NCI-H524 treated with DMSO at 0.1 percent for 48 hours (cell line): Measurements from ENCODE around the gene TNRC6C.
"Not testable (repeated sequence)": the region's sequence is repeated elsewhere in the genome, so short reads cannot be mapped to it uniquely, and the experiment has no call there.

Experiments used
- DNase-seq: peaks from one replicate; lab custom pipeline; 2025; lab: John Stamatoyannopoulos, UW

The TNRC6C gene

DNA sequence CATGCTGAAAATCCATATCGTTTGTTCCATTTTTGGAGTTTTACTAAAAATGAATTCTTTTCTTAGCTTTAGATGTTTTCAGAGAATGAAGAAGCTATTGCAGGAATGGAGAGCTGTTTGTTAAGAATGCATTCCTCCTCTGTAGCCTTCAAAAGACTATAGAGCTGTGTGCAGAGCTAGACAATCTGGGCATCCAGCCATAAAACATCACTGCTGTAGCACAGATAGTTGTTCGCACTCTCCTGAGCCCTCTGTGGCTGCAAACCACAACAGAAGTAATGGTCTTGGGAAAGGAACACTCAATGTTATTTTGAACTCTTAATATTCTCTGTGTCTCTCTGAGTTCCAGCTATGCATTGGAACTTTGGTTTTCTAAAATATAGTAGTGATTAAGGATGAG, 4.9 kb downstream of the TNRC6C start:
- no peak for DNase-seq

DNA sequence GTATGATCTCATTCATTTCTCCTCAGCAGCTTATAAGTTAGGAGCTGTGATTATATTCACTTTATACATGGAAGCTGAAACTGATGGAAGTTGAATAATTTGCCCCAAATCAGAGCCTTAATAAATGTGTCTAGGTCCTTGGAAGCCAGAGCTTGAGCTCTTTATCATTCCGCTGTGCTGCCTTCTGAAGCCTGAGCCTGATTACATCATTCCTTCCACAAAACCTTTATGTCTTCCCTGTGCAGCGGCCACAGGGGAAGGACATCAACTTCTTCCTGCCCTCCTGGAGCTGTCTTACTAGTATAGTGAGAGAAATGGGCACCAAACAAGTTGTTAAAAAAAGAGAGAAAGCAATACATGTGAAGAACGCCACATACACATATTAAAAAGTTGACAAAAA, 6.8 kb downstream of the TNRC6C start:
- no peak for DNase-seq

DNA sequence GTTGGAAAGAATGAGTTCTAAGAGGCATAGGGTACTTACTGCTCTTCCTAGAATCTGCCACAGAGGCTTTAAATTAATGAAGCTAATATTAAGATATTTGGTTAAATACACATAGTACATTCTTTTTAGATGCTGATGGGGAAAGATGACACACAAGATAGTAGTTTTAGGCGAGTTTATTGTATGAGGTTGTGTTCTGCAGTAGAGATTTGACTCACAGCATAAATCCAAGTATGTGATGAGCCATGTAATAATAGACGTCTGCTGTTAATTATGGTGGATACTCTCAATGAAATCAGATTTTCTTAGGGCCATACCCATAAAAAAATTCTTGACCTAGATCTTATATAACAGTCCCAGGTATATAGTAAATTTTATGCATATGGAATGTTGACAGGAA, 8.0 kb downstream of the TNRC6C start:
- DNase-seq, result no peak

DNA sequence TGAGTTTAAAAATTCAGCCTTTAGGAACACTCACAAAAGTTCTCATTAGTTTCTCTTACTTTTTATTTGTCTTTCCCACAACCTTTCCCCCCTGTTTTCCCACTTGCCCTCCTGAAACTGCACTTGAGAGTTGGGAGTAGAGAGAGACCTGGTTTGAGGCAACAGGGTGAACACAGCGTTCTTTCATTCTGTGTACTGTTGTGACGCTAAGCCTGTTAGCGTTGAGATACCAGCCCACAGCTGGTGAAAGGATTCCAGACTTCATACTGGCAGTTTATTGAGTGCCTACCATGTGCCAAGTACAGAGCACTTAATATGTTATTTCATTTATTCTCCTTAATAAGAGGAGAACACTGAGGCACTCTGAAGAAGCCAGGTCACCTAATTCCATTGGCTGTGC, 10.3 kb downstream of the TNRC6C start:
- no peak for DNase-seq

DNA sequence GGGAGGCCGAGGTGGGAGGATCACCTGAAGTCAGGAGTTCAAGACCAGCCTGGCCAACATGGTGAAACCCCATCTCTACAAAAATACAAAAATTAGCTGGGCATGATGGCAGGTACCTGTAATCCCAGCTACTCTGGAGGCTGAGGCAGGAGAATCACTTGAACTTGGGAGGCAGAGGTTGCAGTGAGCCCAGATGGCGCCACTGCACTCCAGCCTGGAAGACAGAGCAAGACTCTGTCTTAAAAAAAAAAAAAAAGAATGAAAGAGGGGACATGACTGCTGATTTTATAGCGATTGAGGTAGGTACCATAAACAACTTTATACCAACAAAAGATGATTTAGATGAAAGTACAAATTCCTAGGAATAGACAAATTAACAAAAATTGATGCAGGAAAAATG, 13.8 kb downstream of the TNRC6C start:
- not testable (repeated sequence) for DNase-seq

DNA sequence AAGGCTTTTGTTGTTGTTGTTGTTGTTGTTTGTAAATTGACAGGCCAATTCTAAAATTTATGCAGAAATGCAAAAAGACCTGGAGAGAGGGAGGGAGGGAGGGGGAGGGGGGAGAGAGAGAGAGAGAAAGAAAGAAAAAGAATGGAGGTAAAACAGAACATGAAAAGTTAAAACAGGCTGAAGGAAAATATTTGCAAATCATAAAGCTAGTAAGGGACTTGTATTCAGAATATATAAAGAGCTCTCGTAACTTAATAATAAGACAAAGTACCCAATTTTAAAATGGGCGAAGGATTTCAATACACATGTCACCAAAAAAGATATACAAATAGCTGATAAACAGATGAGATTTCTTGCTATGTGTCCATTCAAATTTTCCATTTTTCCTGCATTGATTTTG, 15.4 kb downstream of the TNRC6C start:
- no peak for DNase-seq

DNA sequence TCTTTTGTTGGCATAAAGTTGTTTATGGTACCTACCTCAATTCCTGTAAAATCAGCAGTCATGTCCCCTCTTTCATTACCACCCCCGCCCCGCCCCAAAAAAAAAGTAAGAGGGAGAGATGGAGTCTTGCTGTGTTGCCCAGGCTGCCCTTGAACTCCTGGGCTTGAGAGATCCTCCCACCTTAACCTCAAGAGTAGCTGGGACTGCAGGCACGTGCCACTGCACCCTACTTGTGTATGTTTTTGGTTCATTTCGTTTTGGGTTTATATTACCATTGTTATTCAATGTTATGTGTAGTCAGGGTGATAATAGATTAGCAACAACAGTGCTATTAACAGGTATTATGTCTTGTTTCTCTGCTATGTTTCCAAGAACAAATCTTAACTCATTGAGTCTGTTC, 15.9 kb downstream of the TNRC6C start:
- no peak for DNase-seq

DNA sequence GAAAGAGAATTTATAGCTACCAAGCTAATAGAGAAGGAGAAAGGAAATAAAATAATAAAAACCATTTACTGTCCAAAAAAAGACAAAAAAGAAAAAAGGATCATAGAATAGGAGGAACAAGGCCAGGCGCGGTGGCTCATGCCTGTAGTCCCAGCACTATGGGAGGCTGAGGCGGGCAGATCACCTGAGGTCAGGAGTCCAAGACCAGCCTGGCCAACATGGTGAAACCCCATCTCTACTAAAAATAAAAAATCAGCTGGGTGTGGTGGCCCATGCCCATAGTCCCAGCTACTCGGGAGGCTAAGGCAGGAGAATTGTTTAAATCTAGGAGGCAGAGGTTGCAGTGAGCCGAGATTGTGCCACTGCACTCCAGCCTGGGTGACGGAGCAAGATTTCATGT, 23.9 kb downstream of the TNRC6C start:
- not testable (repeated sequence) for DNase-seq

DNA sequence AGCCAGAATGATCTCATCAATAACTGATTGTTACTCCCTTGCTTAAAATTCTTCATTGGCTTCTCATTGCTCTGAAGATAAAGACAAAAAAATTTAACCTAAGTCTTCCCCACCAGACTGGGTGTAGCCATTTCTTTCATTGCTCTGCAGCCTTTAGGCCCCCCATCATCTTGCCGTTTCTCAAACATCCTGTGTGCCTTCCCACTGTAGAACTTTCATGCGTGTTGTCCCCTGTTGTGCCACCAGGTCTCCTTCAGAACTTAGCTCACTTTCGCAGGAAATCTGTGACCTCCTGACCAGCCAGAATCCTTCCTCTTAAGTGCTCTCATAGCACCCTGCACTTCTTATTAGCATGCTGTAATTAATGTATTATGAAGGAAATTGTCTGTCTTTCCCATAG, 31.8 kb downstream of the TNRC6C start:
- DNase-seq, result no peak

DNA sequence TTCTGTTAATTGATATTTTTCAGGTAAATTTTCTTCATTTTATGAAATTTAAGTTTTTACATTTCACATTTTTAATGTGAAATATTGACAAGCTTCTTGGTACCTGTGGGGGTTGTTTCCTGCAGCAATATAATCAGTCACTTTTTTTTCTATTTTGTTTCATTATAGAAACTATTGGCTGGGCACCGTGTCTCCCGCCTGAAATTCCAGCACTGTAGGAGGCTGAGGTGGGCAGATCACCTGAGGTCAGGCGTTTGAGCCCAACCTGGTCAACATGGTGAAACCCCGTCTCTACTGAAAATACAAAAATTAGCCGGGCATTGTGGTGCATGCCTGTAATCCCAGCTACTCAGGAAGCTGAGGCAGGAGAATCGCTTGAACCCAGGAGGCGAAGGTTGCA, 35.2 kb downstream of the TNRC6C start:
- DNase-seq, result not testable (repeated sequence)

DNA sequence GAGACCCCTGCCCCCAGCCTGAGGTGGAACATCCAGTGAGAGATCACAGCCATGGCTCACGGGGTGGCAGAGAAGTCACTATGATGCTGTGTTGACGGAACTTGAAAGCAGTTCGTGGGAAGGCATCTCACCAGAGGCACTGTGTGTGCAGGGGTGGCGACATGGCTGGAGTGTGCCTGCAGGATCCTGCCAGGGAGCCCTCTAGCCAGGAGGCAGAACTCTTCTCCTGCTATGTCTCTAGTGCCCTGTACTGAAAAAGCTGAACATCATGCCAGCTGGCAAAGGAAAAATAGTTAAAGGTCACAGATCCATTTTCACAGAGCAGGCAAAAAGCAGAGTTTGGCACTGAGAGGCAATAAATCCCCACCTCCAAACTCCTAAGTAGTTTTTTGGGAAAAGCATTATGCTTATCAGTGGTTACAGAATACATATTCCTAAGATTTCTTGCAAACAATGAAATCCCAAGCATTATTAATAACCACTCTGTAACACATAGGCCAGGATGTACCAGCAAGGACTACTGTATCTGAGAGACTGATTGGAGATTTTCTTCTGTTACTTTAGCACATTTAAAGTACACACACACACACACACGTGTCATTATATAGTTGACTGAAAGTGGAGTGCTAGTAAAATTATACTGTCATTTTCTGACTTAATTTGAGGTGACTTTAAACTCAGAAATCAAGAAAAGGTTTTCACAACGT, 36.8 kb downstream of the TNRC6C start:
- DNase-seq, result no peak

DNA sequence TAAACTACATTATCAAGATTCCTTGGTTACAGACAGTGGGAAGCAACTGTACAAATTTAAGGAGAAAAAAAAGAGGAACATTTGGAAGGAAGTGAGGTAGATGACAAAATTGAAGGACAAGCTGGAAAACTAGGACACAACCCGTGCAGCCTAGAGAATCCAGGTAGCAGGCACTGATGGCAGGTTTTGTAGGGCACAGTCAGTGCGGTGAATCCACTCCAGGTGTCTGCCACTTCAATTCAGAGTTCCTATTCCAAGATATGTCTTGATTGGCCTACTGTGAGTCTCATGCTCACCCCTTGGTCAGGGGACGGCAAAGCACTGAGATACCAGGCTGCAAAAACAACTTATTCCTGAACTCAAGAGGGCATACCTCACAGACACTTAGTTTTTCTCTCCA, 37.8 kb downstream of the TNRC6C start:
- DNase-seq, result no peak

DNA sequence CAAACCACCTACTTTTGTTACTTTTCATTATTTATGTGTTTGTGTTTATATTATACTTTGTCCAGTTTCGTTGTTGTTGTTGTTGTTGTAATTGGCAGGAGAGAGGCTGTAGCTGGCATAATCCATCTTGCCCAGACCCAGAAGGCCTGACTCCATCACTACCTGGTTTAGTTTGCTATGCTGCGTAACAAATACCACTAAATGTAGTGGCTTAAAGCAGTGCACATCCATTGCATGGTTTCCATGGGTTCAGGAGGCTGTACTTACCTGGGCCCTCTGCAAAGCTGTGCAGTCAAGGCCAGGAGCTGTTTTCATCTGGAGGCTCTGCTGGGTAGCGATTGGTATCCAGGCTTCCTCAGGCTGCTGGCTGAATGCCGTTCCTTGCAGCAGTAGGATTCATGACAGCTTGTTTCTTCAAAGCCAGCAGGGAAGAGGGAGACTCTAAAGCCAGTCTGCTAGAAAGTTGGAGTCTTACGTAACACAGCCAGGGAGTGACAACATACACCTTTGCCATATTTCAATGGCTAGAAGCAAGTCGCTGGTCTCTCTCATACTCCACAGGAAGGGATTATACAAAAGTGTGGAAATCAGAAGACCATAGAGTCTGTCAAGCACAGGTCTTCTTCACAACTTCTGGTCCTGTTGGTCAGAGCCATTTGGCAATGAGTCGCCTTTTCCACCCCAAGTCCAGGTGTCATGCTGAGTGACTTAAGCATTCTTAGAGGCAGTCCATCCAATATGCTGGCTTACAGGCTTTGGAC, 41.1 kb downstream of the TNRC6C start:
- no peak for DNase-seq

DNA sequence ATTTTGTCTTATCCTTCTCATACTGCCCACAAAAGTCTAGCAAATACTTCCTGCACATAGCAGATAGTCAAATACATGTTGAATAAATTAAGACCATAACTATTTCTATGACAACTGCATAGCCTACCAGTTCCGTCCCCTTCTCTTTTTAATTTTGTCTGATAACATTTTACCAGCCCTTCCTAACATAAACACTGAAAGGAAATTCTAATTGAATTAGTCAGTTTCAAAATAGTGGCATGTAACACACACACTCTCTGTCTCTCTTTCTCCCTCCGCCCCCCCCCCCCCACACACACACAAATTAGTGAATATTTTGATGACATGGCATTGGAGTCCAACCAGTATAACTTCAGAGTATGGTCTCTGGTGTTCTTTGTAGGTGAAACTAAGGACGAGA, 41.8 kb downstream of the TNRC6C start:
- no peak for DNase-seq

DNA sequence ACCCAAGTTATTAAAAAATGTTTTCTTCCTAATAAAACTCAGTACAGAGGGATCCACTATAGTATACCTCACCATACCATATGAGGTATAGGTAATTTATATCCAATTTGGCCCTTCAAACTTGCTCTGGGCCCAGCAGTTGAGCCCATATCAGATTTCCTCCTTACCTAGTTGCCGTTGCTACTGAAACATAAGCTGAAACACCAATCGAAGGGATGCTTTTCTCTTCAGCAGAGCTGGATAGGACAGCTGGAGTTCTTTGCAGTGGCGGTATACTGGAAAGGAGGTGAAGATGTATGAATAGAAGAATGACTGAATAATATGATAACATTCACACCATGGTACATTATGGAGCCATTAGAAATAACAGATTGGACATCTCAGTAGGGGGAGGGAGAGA, 42.7 kb downstream of the TNRC6C start:
- DNase-seq, result peak; percentile 89

DNA sequence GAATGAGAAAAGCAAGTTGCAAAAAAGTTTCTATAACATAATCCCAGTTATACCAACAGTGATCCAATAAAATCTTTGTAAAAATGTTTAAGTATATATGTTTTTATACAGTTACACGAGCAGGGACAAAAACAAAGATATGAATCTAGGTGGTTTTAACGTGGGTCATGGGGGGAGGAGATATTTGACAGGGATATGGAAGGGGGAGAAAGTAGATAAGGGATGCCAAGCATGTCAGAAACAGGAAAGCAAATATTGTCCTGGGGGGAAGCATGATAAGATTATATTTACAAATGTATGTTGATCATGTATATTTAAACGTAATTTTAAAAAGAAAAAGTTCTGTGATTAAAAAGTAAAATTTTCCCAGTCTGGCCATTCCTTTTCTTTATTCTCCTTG, 43.1 kb downstream of the TNRC6C start:
- DNase-seq, result no peak

DNA sequence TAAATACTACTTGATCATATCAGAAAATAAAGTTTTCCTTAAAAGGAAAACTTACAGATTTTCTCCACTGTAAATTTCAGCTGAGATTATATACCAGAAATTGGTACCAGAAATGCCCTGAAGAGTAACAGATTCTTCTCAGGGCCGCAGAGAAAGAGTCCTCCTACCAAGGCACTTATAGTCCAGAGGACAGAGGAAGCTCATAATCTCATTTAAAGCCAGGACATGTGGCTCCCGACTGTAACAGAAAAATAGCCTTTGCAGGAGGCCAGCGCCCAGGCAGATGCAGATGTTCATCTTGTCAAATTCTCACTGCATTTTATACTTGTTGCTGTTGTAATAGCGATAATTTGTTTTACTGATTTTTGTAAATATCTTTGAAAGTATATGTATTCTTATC, 43.7 kb downstream of the TNRC6C start:
- DNase-seq, result no peak

DNA sequence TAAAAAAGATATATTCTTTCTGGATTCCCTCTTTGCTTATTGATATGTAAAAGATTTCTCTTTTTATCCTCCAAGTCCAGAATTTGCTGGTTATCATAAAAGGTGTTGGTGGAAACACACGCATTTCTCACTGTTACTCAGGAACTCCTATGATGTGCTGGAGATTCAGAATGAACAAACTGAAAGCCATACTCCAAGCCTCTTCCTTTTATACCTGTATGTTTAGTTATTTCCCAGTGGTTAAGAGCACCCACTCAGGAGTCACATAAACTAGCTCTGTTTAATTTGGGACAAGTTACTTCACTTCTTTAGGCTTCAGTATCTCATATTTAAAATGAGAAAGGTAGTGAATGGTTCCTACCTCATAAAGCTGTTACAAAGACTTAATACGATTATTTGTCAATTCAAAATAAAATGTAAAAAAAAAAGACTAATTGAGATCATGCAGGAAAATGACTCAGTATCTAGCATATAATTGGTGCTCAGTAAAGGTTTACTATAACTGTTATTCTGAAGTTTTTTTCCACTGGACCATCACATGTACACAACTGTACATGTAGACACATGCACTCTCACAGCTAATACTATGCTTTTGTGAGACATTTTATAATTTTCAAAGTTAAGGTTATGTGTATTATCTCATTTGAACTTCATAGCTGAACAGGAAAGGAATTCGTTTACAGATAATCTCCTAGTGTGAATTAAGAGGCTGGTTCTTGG, 47.1 kb downstream of the TNRC6C start:
- no peak for DNase-seq

DNA sequence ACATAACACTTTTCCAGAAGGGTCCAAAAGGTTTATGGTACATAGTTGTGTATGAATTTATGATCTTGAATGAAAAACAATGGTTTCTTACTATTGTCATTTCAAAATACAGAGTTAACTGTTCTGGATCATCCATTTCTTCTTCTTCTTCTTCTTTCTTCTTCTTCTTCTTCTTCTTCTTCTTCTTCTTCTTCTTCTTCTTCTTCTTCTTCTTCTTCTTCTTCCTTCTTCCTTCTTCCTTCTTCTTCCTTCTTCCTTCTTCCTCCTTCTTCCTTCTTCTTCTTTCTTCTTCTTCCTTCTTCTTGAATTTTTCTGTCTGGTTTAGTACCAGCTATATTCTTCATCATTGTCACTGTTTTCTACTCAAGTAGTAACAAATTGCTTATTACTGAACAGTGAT, 47.8 kb downstream of the TNRC6C start:
- no peak for DNase-seq

DNA sequence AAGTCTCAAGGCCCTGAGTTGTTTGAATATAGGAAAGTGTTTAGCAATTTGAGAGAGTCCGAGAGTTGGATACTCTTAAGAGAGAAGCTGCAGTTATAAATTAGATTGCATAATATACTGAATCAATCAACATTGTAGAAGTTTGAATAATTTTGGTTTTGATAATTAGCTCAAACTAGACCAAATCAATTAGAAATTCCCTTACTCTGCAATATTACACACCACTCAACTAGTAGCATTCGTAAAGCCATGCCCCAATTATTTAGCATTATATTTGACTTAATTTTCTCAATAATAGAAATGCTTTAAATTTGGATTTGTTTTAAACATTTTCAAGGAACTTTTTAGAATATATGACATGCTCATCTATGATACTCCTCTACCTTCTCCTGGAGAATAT, 49.1 kb downstream of the TNRC6C start:
- DNase-seq, result no peak

DNA sequence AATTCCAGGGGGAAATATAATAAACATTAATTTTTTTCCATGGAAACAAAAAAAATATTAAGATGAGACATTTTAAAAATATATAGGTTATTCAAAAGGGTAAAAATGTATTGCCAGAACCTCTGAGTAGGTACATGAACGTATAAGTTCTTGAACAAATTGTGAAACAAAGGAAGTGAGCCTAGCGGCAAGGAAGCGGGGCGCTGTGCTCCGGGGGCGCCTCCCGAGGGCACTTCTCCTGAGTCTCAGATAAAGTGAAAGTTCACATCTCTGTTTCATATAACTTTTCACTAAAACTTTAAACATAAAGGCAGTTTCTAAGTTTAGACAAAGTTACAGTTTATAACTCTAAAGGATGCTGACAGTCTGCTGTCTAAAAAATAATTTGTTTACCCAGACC, 52.3 kb downstream of the TNRC6C start:
- no peak for DNase-seq

DNA sequence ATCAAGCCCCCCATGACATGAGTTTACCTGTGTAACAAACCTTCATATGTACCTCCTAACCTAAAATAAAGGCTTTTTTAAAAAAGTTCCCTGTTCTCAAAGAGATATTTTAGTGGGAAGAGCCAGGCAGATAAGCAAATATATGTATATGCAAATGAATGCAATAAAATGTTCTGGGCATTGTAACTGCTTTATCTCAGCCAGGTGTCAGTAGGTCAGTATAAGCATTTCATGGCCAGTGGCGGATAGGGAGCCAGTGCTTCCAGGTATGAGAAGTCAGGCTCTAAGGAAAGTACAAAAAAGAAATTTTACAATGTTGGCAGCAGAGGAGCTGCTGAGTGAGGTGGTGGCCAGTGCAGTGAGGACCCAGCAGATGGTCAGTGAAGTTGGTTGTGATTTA, 53.9 kb downstream of the TNRC6C start:
- DNase-seq, result no peak
